Measurements from ENCODE around the gene PRKAR2B. TPM values are rescaled to one million over a fixed set of nuclear protein-coding genes. Genes with fewer than 3 reads are reported as not detected.

PRKAR2B gene
- total RNA-seq, 6 experiments from 2014 or later, result 3.6 to 9.7 (median 8.7) TPM

- no peak for TF ChIP-seq CTCF (IDR thresholded peaks at IDR 0.05)
- no peak overlapping the region for H3K4me3 Mint-ChIP-seq
- no peak overlapping the region for H3K27ac Mint-ChIP-seq
- no peaks in the 10 kb centered on the region for H3K4me1 Mint-ChIP-seq (ENCODE audit: low read depth)
- DNase-seq, result no peak
- H3K36me3 Mint-ChIP-seq (ENCODE audit: low read depth), result no peaks in the 10 kb centered on the region
- H3K27me3 Mint-ChIP-seq (ENCODE audit: insufficient read depth), result peaks cover 8% of the 10 kb centered on the region
- no peaks in the 10 kb centered on the region for H3K9me3 Mint-ChIP-seq
Measured at GRCh38 chr7:107001490-107001889, 43.0 kb upstream of the PRKAR2B start.

GRCh38 chr7:107002126-107002525 is 42.4 kb upstream of the PRKAR2B start:
- H3K4me1 Mint-ChIP-seq (ENCODE audit: low read depth), result no peaks in the 10 kb centered on the region
- no peaks in the 10 kb centered on the region for H3K9me3 Mint-ChIP-seq
- peaks cover 8% of the 10 kb centered on the region for H3K27me3 Mint-ChIP-seq (ENCODE audit: insufficient read depth)
- H3K4me3 Mint-ChIP-seq, result no peak overlapping the region
- H3K36me3 Mint-ChIP-seq (ENCODE audit: low read depth), result no peaks in the 10 kb centered on the region
- TF ChIP-seq CTCF (IDR thresholded peaks at IDR 0.05), result no peak
- no peak for DNase-seq
- H3K27ac Mint-ChIP-seq, result no peak overlapping the region

GRCh38 chr7:107002529-107002998 is 41.9 kb upstream of the PRKAR2B start:
- no peaks in the 10 kb centered on the region for H3K9me3 Mint-ChIP-seq
- TF ChIP-seq CTCF (IDR thresholded peaks at IDR 0.05), result no peak
- no peak for DNase-seq

GRCh38 chr7:107007007-107007891 is 37.3 kb upstream of the PRKAR2B start:
- H3K4me3 Mint-ChIP-seq, result no peak overlapping the region
- H3K36me3 Mint-ChIP-seq (ENCODE audit: low read depth), result no peaks in the 10 kb centered on the region
- DNase-seq, result no peak
- TF ChIP-seq CTCF (IDR thresholded peaks at IDR 0.05), result no peak
- H3K27ac Mint-ChIP-seq, result no peak overlapping the region
- H3K27me3 Mint-ChIP-seq (ENCODE audit: insufficient read depth), result peaks cover 6% of the 10 kb centered on the region
- no peaks in the 10 kb centered on the region for H3K9me3 Mint-ChIP-seq
- H3K4me1 Mint-ChIP-seq (ENCODE audit: low read depth), result no peaks in the 10 kb centered on the region

More at GRCh38 chr7:107002529-107002998, 41.9 kb upstream of the PRKAR2B start:
- no peak overlapping the region for H3K27ac Mint-ChIP-seq
- no peaks in the 10 kb centered on the region for H3K4me1 Mint-ChIP-seq (ENCODE audit: low read depth)
- H3K36me3 Mint-ChIP-seq (ENCODE audit: low read depth), result no peaks in the 10 kb centered on the region
- no peak overlapping the region for H3K4me3 Mint-ChIP-seq
- H3K27me3 Mint-ChIP-seq (ENCODE audit: insufficient read depth), result peaks cover 8% of the 10 kb centered on the region

GRCh38 chr7:107007892-107008287 is 36.6 kb upstream of the PRKAR2B start:
- H3K27me3 Mint-ChIP-seq (ENCODE audit: insufficient read depth), result peaks cover 6% of the 10 kb centered on the region

More at GRCh38 chr7:107007892-107008287, 36.6 kb upstream of the PRKAR2B start:
- no peaks in the 10 kb centered on the region for H3K4me1 Mint-ChIP-seq (ENCODE audit: low read depth)
- no peaks in the 10 kb centered on the region for H3K36me3 Mint-ChIP-seq (ENCODE audit: low read depth)
- H3K27ac Mint-ChIP-seq, result no peak overlapping the region
- TF ChIP-seq CTCF (IDR thresholded peaks at IDR 0.05), result no peak
- no peak overlapping the region for H3K4me3 Mint-ChIP-seq
- no peak for DNase-seq
- no peaks in the 10 kb centered on the region for H3K9me3 Mint-ChIP-seq

Data from HFFc6 (cell line).